ENCODE data around the gene CUL7. TPM values are rescaled to one million over a fixed set of nuclear protein-coding genes. Genes with fewer than 3 reads are reported as not detected.

CUL7 gene
- total RNA-seq, 1 donor from 2014 or later = 58.9 TPM

DNA sequence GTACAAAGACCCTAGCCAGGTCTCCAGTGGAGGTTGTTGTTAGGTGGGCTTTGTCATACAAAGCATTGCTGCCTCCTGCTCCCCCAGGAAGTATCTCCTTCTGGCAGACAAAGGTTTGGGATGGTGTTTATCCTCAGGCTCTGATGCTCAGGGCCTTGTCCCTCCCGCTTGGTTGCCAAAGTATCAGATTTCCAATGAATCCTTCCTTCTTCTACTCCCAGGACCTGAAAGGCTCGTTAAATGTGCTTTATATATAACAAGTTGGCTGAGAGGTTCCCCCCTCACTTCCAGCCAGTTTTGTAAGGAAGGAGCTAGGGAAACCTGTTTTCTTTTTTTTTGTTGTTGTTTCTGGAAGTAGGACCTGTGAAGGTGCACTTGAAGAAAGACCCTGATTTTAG, 36.9 kb upstream of the CUL7 start:
- H3K4me3 Mint-ChIP-seq (ENCODE audit: low read depth) = no peak overlapping the region
- H3K4me1 Mint-ChIP-seq (ENCODE audit: low read depth) = peaks cover 29% of the 10 kb centered on the region
- no peaks in the 10 kb centered on the region for H3K27me3 Mint-ChIP-seq
- H3K9me3 Mint-ChIP-seq (ENCODE audit: low read depth) = no peaks in the 10 kb centered on the region
- peak overlapping the region; percentile 98 for H3K27ac Mint-ChIP-seq
- peaks cover 3% of the 10 kb centered on the region for H3K36me3 Mint-ChIP-seq (ENCODE audit: insufficient read depth)
- DNase-seq (ENCODE audit: low spot score, unreplicated experiment) = no peak
- TF ChIP-seq, protein P1, sequence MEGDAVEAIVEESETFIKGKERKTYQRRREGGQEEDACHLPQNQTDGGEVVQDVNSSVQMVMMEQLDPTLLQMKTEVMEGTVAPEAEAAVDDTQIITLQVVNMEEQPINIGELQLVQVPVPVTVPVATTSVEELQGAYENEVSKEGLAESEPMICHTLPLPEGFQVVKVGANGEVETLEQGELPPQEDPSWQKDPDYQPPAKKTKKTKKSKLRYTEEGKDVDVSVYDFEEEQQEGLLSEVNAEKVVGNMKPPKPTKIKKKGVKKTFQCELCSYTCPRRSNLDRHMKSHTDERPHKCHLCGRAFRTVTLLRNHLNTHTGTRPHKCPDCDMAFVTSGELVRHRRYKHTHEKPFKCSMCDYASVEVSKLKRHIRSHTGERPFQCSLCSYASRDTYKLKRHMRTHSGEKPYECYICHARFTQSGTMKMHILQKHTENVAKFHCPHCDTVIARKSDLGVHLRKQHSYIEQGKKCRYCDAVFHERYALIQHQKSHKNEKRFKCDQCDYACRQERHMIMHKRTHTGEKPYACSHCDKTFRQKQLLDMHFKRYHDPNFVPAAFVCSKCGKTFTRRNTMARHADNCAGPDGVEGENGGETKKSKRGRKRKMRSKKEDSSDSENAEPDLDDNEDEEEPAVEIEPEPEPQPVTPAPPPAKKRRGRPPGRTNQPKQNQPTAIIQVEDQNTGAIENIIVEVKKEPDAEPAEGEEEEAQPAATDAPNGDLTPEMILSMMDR (IDR thresholded peaks at IDR 0.05; ENCODE audit: unreplicated experiment) = no peak

DNA sequence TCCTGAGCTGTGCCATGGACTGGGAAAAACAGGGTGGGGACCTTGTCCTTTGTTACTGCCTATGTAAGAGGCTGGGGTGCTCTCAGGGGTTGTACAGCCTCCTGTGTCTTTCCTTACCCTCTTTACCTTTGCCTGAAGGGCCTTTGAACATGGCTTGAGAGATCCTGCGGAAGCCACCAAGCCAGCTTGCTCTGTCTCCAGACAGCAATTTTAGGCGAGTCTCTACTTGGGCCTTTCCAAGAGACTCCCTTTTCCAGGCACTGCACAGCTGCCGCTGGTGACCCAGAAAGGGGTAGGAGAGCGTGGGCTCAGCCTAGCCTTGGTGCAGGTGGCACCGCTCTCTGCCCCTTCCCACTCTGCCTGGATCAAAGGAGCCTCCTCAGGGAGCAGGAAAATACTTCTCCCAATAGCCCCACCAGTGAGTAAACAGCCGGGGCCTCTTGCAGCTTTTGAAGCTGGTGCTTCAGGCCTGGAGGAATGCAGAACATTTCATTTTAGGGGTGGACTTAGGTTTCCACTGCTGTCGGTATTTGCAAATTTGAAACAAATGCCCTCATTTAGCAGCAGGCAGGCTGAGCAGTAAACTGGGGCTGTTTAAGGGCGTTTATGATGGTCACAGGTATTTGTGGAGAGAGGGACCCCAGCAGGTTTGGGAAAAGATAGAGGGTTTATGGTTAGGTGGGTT, 36.4 kb upstream of the CUL7 start:
- TF ChIP-seq, protein P1 (IDR thresholded peaks at IDR 0.05; ENCODE audit: unreplicated experiment) = no peak
- H3K4me3 Mint-ChIP-seq (ENCODE audit: low read depth) = peak overlapping the region; percentile 24
- peaks cover 27% of the 10 kb centered on the region for H3K4me1 Mint-ChIP-seq (ENCODE audit: low read depth)
- peak overlapping the region; percentile 98 for H3K27ac Mint-ChIP-seq
- no peaks in the 10 kb centered on the region for H3K27me3 Mint-ChIP-seq
- no peaks in the 10 kb centered on the region for H3K9me3 Mint-ChIP-seq (ENCODE audit: low read depth)
- peaks cover 3% of the 10 kb centered on the region for H3K36me3 Mint-ChIP-seq (ENCODE audit: insufficient read depth)
- no peak for DNase-seq (ENCODE audit: low spot score, unreplicated experiment)

DNA sequence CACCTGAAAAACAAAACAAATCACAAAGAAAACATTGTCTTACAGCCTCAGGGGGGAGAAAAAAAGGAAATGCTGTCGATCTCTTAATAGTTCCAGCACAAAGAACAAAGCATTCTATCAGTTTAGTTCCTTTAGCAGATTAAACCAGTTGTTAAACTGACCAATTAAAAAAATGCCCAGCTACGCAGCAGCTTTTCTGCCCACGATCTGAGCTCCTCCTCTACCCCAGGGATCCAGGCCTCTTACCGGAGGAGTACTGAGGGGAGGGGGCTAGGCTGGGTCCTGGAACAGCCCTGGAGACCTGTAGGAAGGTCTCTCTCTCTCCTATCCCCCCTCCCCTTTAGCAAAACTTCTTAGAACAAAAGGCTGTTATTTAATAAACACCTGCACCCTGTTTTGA, 35.8 kb upstream of the CUL7 start:
- H3K4me3 Mint-ChIP-seq (ENCODE audit: low read depth) = no peak overlapping the region
- TF ChIP-seq, protein P1 (IDR thresholded peaks at IDR 0.05; ENCODE audit: unreplicated experiment) = no peak
- H3K27ac Mint-ChIP-seq = peak overlapping the region; percentile 98
- peaks cover 3% of the 10 kb centered on the region for H3K36me3 Mint-ChIP-seq (ENCODE audit: insufficient read depth)
- no peak for DNase-seq (ENCODE audit: low spot score, unreplicated experiment)
- H3K27me3 Mint-ChIP-seq = no peaks in the 10 kb centered on the region
- peaks cover 27% of the 10 kb centered on the region for H3K4me1 Mint-ChIP-seq (ENCODE audit: low read depth)
- H3K9me3 Mint-ChIP-seq (ENCODE audit: low read depth) = no peaks in the 10 kb centered on the region

DNA sequence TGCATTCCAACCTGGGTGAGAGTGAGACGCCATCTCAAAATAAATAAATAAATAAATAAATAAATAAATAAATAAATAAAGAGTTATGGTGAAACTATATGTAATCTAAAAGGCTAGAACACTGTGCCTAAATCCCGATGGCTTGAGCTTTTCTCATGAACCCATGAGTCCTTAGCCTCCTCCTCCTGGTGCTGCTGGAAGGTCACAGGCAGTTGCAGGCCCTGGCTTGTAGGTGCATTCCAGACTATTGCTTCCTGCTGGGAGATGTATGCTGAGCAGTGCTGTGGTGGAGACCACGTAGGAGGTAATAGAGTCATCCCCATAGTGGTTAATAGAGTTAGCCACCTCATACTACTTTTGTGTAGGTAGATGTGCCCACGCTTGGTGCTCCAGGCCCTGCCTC, 35.0 kb upstream of the CUL7 start:
- Mint-ChIP-seq H3K27me3 (no peaks in the 10 kb centered on the region), H3K9me3 (ENCODE audit: low read depth) (no peaks in the 10 kb centered on the region), H3K4me3 (ENCODE audit: low read depth) (no peak overlapping the region), H3K27ac (peak overlapping the region; percentile 98), H3K36me3 (ENCODE audit: insufficient read depth) (peaks cover 2% of the 10 kb centered on the region), H3K4me1 (ENCODE audit: low read depth) (peaks cover 27% of the 10 kb centered on the region)
- TF ChIP-seq, protein P1 (IDR thresholded peaks at IDR 0.05; ENCODE audit: unreplicated experiment) = no peak
- DNase-seq (ENCODE audit: low spot score, unreplicated experiment) = no peak

DNA sequence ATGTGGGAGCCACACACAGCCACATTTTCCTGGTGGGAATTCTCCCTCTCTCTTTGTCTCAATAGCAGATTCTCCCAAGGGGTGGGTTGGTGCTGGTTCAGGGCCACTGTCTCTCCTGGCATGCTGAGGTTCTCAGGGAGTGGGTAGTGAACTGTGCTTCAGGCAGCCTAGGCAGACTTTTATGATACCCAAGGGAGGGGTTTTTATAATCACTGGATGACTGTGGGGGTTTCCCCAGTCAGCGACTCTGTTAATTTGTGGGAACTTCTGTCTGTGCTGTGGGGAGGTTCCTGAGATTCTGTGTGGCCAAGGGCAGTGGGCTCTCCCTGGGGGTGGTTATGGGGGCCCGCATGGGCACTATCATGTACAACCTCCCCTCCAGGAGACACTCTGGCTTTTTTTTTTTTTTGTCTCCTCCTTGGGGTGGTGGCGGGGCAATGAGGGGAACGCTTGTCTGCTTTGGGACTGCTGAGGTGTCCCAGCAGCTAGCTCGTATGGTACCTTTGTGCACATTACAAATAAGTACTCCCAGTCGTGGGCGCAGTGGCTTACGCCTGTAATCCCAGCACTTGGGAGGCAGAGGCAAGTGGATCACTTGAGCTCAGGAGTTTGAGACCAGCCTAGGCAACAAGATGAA, 32.5 kb upstream of the CUL7 start:
- no peak for DNase-seq (ENCODE audit: low spot score, unreplicated experiment)
- peaks cover 24% of the 10 kb centered on the region for H3K4me1 Mint-ChIP-seq (ENCODE audit: low read depth)
- no peaks in the 10 kb centered on the region for H3K36me3 Mint-ChIP-seq (ENCODE audit: insufficient read depth)
- H3K9me3 Mint-ChIP-seq (ENCODE audit: low read depth) = no peaks in the 10 kb centered on the region
- H3K27me3 Mint-ChIP-seq = no peaks in the 10 kb centered on the region
- H3K4me3 Mint-ChIP-seq (ENCODE audit: low read depth) = no peak overlapping the region
- H3K27ac Mint-ChIP-seq = peak overlapping the region; percentile 45
- TF ChIP-seq, protein P1 (IDR thresholded peaks at IDR 0.05; ENCODE audit: unreplicated experiment) = no peak
